Activated CD4-positive, alpha-beta memory T cell treated with anti-CD3 and anti-CD28 coated beads for 36 hours (primary cell): Measurements from ENCODE around the gene CELSR3. TPM values are rescaled to one million over a fixed set of nuclear protein-coding genes. Genes with fewer than 3 reads are reported as not detected.

Source experiments
- CTCF ChIA-PET: fragments of 350-600 bp; sonication (Branson Sonifier 250); formaldehyde crosslinking; loops from one replicate; lab custom pipeline; 2021; ENCODE audit warnings: antibody characterized with exemption, inconsistent platforms; lab: Charles Lee
- POLR2A ChIA-PET: fragments of 350-600 bp; sonication (Branson Sonifier 250); formaldehyde crosslinking; loops from one replicate; lab custom pipeline; 2021; ENCODE audit warnings: antibody characterized with exemption; lab: Charles Lee
- DNase-seq: peaks from one replicate; pipeline ENCODE4 v3.0.0-alpha.2; 2020
- H3K27ac Mint-ChIP-seq: one replicate; pipeline ENCODE4 v1.8.0; 2021; ENCODE audit warnings: mixed read lengths
- H3K27me3 Mint-ChIP-seq: one replicate; pipeline ENCODE4 v1.8.0; 2021; ENCODE audit warnings: mixed read lengths
- H3K36me3 Mint-ChIP-seq: one replicate; pipeline ENCODE4 v1.8.0; 2021; ENCODE audit warnings: mixed read lengths
- H3K4me1 Mint-ChIP-seq: one replicate; pipeline ENCODE4 v1.8.0; 2021; ENCODE audit warnings: low read depth, mixed read lengths
- H3K4me3 Mint-ChIP-seq: one replicate; pipeline ENCODE4 v1.8.0; 2021; ENCODE audit warnings: mild to moderate bottlenecking, mixed read lengths
- H3K9me3 Mint-ChIP-seq: one replicate; pipeline ENCODE4 v1.8.0; 2021; ENCODE audit warnings: mixed read lengths
- intact Hi-C: fragments of 100-400 bp; cut with micrococcal nuclease; formaldehyde crosslinking; loops from one replicate; pipeline ENCODE4 v1.15.1; 2023
- total RNA-seq, 2 experiments: library from RNA; stranded (reverse); gene quantifications; one replicate each; pipeline ENCODE4 v1.2.3, GENCODE V29; 2021

The CELSR3 gene
- total RNA-seq, 2 experiments from 2014 or later = 6.9 to 7.5 TPM

GRCh38 chr3:48679411-48680391 lies 17.0 kb upstream of the CELSR3 start:
- Mint-ChIP-seq H3K9me3 (no peaks in the 10 kb centered on the region), H3K36me3 (peaks cover 28% of the 10 kb centered on the region), H3K4me1 (peaks cover 19% of the 10 kb centered on the region), H3K27me3 (no peaks in the 10 kb centered on the region), H3K4me3 (no peak overlapping the region), H3K27ac (no peak overlapping the region)
- CTCF ChIA-PET = no interaction called here
- no peak for DNase-seq
- intact Hi-C loops = no loop called here
- POLR2A ChIA-PET = no interaction called here

GRCh38 chr3:48678566-48679380 lies 16.1 kb upstream of the CELSR3 start:
- ChIA-PET POLR2A (no interaction called here), CTCF (no interaction called here)
- intact Hi-C loops = no loop called here
- DNase-seq = no peak
- Mint-ChIP-seq H3K9me3 (no peaks in the 10 kb centered on the region), H3K4me3 (no peak overlapping the region), H3K36me3 (peaks cover 28% of the 10 kb centered on the region), H3K27ac (no peak overlapping the region), H3K4me1 (peaks cover 12% of the 10 kb centered on the region), H3K27me3 (no peaks in the 10 kb centered on the region)

- Mint-ChIP-seq H3K9me3 (no peaks in the 10 kb centered on the region), H3K4me3 (no peak overlapping the region), H3K4me1 (peaks cover 6% of the 10 kb centered on the region), H3K27me3 (no peaks in the 10 kb centered on the region), H3K27ac (no peak overlapping the region), H3K36me3 (peaks cover 28% of the 10 kb centered on the region)
- no peak for DNase-seq
- ChIA-PET POLR2A (no interaction called here), CTCF (no interaction called here)
- intact Hi-C loops = no loop called here
These were observed 15.4 kb upstream of the CELSR3 start for GRCh38 chr3:48678056-48678455.

- DNase-seq = no peak
- POLR2A ChIA-PET = interaction anchor here (0.9 kb wide), 1 partner anchor 13 kb away, joined by 3 read pairs; no protein-coding TSS in a partner anchor
- H3K9me3 Mint-ChIP-seq = no peaks in the 10 kb centered on the region
- CTCF ChIA-PET = interaction anchor here (0.6 to 1.5 kb wide), 3 partner anchors 12 to 39 kb away, joined by 3 to 4 read pairs (median 4); partner anchors contain the start of gene SLC26A6
- no peak overlapping the region for H3K27ac Mint-ChIP-seq
- H3K27me3 Mint-ChIP-seq = no peaks in the 10 kb centered on the region
- intact Hi-C loops = no loop called here
- peaks cover 25% of the 10 kb centered on the region for H3K36me3 Mint-ChIP-seq
- H3K4me3 Mint-ChIP-seq = no peak overlapping the region
- H3K4me1 Mint-ChIP-seq = no peaks in the 10 kb centered on the region
These were observed 11.8 kb upstream of the CELSR3 start for GRCh38 chr3:48674505-48674904.

GRCh38 chr3:48672522-48672921 lies 9.8 kb upstream of the CELSR3 start:
- no peaks in the 10 kb centered on the region for H3K4me1 Mint-ChIP-seq
- H3K27ac Mint-ChIP-seq = no peak overlapping the region
- H3K9me3 Mint-ChIP-seq = no peaks in the 10 kb centered on the region
- POLR2A ChIA-PET = no interaction called here
- CTCF ChIA-PET = interaction anchor here (0.6 kb wide), 1 partner anchor 68 kb away, joined by 4 read pairs; no protein-coding TSS in a partner anchor
- intact Hi-C loops = no loop called here
- no peak for DNase-seq
- peaks cover 14% of the 10 kb centered on the region for H3K36me3 Mint-ChIP-seq
- H3K4me3 Mint-ChIP-seq = no peak overlapping the region
- no peaks in the 10 kb centered on the region for H3K27me3 Mint-ChIP-seq

- Mint-ChIP-seq H3K27me3 (peaks cover 11% of the 10 kb centered on the region), H3K36me3 (peaks cover 6% of the 10 kb centered on the region), H3K9me3 (no peaks in the 10 kb centered on the region), H3K4me3 (no peak overlapping the region), H3K27ac (no peak overlapping the region), H3K4me1 (peaks cover 15% of the 10 kb centered on the region)
- DNase-seq = no peak
- ChIA-PET POLR2A (interaction anchor here (1.2 kb wide), 1 partner anchor 342 kb away, joined by 4 read pairs; the partner anchor contains the start of gene WDR6), CTCF (interaction anchor here (1.4 to 2.3 kb wide), 4 partner anchors 17 to 235 kb away, joined by 4 to 11 read pairs (median 7); partner anchors contain the start of gene NCKIPSD)
- intact Hi-C loops = loop anchor here (5.0 kb wide), 1 partner anchor 52 kb away; the partner anchor contains the start of gene IP6K2
These were observed 2.2 kb upstream of the CELSR3 start for GRCh38 chr3:48664929-48665328.

GRCh38 chr3:48664313-48664644 lies 1.6 kb upstream of the CELSR3 start:
- ChIA-PET CTCF (interaction anchor here (1.0 to 2.3 kb wide), 5 partner anchors 17 to 235 kb away, joined by 3 to 11 read pairs (median 5); partner anchors contain the start of gene NCKIPSD), POLR2A (interaction anchor here (0.5 to 4.0 kb wide), 4 partner anchors 22 to 343 kb away, joined by 3 to 11 read pairs (median 4); partner anchors contain the start of genes SLC26A6 and WDR6)
- Mint-ChIP-seq H3K4me1 (peaks cover 15% of the 10 kb centered on the region), H3K27ac (peak overlapping the region; percentile 74), H3K4me3 (peak overlapping the region; percentile 88), H3K36me3 (peaks cover 6% of the 10 kb centered on the region), H3K27me3 (peaks cover 13% of the 10 kb centered on the region), H3K9me3 (no peaks in the 10 kb centered on the region)
- no peak for DNase-seq
- intact Hi-C loops = loop anchor here (5.0 kb wide), 1 partner anchor 53 kb away; the partner anchor contains the start of gene IP6K2

GRCh38 chr3:48663489-48664312 lies 1.0 kb upstream of the CELSR3 start:
- DNase-seq = peak; percentile 97
- peaks cover 15% of the 10 kb centered on the region for H3K4me1 Mint-ChIP-seq
- peaks cover 6% of the 10 kb centered on the region for H3K36me3 Mint-ChIP-seq
- intact Hi-C loops = loop anchor here (1.0 to 5.0 kb wide), 2 partner anchors 28 to 54 kb away; partner anchors contain the start of genes IP6K2 and SLC26A6
- POLR2A ChIA-PET = interaction anchor here (0.5 to 4.0 kb wide), 6 partner anchors 23 to 344 kb away, joined by 3 to 11 read pairs (median 4); partner anchors contain the start of genes SLC26A6 and WDR6
- H3K27ac Mint-ChIP-seq = peak overlapping the region; percentile 74
- CTCF ChIA-PET = interaction anchor here (0.9 to 2.3 kb wide), 9 partner anchors 18 to 236 kb away, joined by 3 to 13 read pairs (median 4); partner anchors contain the start of genes NCKIPSD, PFKFB4 and SLC26A6
- no peaks in the 10 kb centered on the region for H3K9me3 Mint-ChIP-seq
- peak overlapping the region; percentile 88 for H3K4me3 Mint-ChIP-seq
- H3K27me3 Mint-ChIP-seq = peaks cover 13% of the 10 kb centered on the region

- H3K27ac Mint-ChIP-seq = no peak overlapping the region
- POLR2A ChIA-PET = interaction anchor here (0.7 to 4.0 kb wide), 3 partner anchors 13 to 55 kb away, joined by 3 to 11 read pairs (median 3); partner anchors contain the start of genes IP6K2 and SLC26A6
These were observed 437 bp downstream of the CELSR3 start for GRCh38 chr3:48662145-48662752.

GRCh38 chr3:48661501-48662144 lies 1.1 kb downstream of the CELSR3 start:
- Mint-ChIP-seq H3K9me3 (no peaks in the 10 kb centered on the region), H3K27ac (no peak overlapping the region), H3K27me3 (peaks cover 13% of the 10 kb centered on the region), H3K4me3 (peak overlapping the region; percentile 48), H3K4me1 (peaks cover 18% of the 10 kb centered on the region), H3K36me3 (peaks cover 4% of the 10 kb centered on the region)
- ChIA-PET CTCF (interaction anchor here (1.0 to 2.3 kb wide), 2 partner anchors 26 to 225 kb away, joined by 3 to 13 read pairs; partner anchors contain the start of gene SLC26A6), POLR2A (interaction anchor here (0.7 to 4.0 kb wide), 2 partner anchors 13 to 26 kb away, joined by 3 to 11 read pairs; partner anchors contain the start of gene SLC26A6)
- DNase-seq = peak; percentile 82
- intact Hi-C loops = loop anchor here (5.0 kb wide), 1 partner anchor 56 kb away; the partner anchor contains the start of gene IP6K2

More at GRCh38 chr3:48662145-48662752, 437 bp downstream of the CELSR3 start:
- intact Hi-C loops = loop anchor here (5.0 kb wide), 1 partner anchor 55 kb away; the partner anchor contains the start of gene IP6K2
- H3K36me3 Mint-ChIP-seq = peaks cover 4% of the 10 kb centered on the region
- CTCF ChIA-PET = interaction anchor here (0.5 to 2.3 kb wide), 5 partner anchors 27 to 231 kb away, joined by 3 to 13 read pairs (median 3); partner anchors contain the start of gene SLC26A6
- peaks cover 15% of the 10 kb centered on the region for H3K4me1 Mint-ChIP-seq
- DNase-seq = no peak
- no peak overlapping the region for H3K4me3 Mint-ChIP-seq
- no peaks in the 10 kb centered on the region for H3K9me3 Mint-ChIP-seq
- peaks cover 13% of the 10 kb centered on the region for H3K27me3 Mint-ChIP-seq
